Measurements from ENCODE around the gene SH3GL2. TPM values are rescaled to one million over a fixed set of nuclear protein-coding genes. Genes with fewer than 3 reads are reported as not detected.

Gene SH3GL2
- total RNA-seq (not detected), total RNA-seq (0 to 0.04 (median 0) reads per million in 29 experiments)
- total RNA-seq (2013): not detected

DNA sequence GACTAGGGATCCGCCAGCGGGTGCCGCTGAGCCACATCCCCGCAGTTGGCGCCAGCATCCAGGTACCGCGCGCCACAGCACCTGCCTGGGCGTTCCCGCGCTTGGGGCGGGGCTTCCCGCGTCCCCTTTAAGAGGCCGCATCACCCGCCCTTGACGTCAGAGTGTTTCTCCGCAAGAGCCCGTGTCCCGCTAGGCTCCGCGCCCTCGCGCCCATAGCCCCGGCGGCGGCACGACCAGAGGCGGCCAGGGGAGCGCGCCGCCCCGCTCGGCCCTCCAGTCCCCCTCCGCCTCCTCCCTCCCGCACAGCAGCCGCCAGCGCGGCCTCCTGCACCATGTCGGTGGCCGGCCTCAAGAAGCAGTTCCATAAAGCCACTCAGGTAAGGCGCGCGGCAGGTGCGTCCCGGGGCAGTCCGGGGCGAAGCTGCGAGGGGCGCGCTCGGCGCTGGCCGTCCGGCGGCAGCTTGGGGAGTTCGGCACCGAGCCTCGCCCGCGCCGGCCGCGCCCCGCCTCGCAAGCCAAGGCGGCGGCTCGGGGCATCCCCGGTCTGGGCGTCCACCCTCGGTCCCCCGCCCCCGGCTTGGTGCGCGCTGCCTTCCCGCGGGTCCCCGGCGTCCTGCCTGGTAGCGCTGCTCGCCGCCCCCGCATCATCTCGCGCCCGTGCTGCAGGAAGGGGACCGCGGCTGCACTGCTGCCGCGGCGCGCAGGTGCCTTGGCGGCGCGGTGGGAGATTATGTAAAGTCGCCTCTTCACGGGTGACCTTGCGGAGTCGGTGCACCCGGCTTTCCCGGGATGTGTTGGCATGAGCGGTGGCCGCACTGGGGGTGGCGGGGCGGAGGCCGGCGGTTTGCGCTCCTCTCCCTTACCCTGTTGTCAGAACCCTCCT, at the start of gene SH3GL2:
Gene SH3GL2, plus strand, starts transcription at position 156 of the 883 bp plus-strand sequence.
- 4% methylated on average over 98 of the region's 109 CpGs for WGBS (ENCODE audit: insufficient coverage)
- Histone ChIP-seq H3K4me1 (ENCODE audit: control insufficient read depth in 1 of 2, extremely low read depth in 1 of 2, insufficient read depth in 2 of 2, low read length in 2 of 2) (peaks cover 0 to 4% of the 10 kb centered on the region in 2 experiments), H3K4me3 (ENCODE audit: control insufficient read depth in 1 of 2, extremely low read depth in 1 of 2, low read length in 1 of 2) (peak within 1 kb of the TSS in 1 of 2 donors; percentile 3), H3K27me3 (replicated peaks in 1 of 2; ENCODE audit: control insufficient read depth in 2 of 2, extremely low read depth in 1 of 2, insufficient read depth in 2 of 2, low read length in 1 of 2) (peaks cover 12% of the 10 kb centered on the region in 2 experiments), H3K36me3 (ENCODE audit: control insufficient read depth in 2 of 2, extremely low read depth in 1 of 2, insufficient read depth in 1 of 2, low read length in 1 of 2) (no peaks in the 10 kb centered on the region), H3K27ac (ENCODE audit: low read length) (no peak within 1 kb of the TSS), H3K9me3 (no peaks in the 10 kb centered on the region)
- ATAC-seq (replicated peaks in 1 of 4): peak in 1 of 4 experiments; percentile 24
- Mint-ChIP-seq H3K27ac (no peak within 1 kb of the TSS), H3K9me3 (peaks cover 0 to 10% (median 5%) of the 10 kb centered on the region in 3 donors), H3K36me3 (no peaks in the 10 kb centered on the region), H3K4me1 (peaks cover 0 to 6% (median 4%) of the 10 kb centered on the region in 3 donors), H3K4me3 (peak within 1 kb of the TSS in 2 of 3 donors; percentile 36 to 47), H3K27me3 (peaks cover 23 to 31% of the 10 kb centered on the region in 2 donors)
- DNase-seq: no peak
- CTCF ChIA-PET: no interaction called here
- POLR2A ChIA-PET: no interaction called here

DNA sequence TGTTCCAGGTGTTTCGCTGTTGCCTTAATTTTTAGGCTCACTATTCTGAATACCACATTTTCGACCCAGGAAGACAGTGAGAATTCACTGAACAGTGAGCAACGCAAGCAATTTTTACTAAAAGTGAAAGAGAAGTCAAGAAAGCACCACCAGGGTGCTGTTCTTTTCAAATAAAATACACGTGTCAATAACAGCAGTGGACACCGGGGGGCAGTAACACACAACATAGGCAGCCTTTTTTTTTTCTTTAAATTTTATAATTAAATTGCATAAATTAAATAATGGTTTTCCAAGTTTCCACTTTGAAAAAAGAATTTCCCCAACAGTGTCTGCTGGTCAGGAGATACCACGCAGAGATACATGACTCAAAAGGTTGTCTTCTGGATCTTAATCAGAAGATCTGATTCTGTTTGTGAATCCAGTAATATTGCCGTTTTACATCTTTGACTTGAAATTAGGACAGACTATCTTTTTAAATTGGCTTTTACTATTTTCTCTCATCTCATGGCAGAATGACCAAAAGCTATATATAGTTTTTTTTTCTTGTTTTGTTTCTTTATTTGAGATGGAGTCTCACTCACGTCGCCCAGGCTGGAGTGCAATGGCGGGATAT, 47.1 kb upstream of the SH3GL2 start:
- Histone ChIP-seq H3K27ac (ENCODE audit: low read length) (no peak overlapping the region), H3K27me3 (replicated peaks in 1 of 2; ENCODE audit: control insufficient read depth in 2 of 2, extremely low read depth in 1 of 2, insufficient read depth in 2 of 2, low read length in 1 of 2) (no peaks in the 10 kb centered on the region), H3K36me3 (ENCODE audit: control insufficient read depth in 2 of 2, extremely low read depth in 1 of 2, insufficient read depth in 1 of 2, low read length in 1 of 2) (no peaks in the 10 kb centered on the region), H3K4me1 (ENCODE audit: control insufficient read depth in 1 of 2, extremely low read depth in 1 of 2, insufficient read depth in 2 of 2, low read length in 2 of 2) (no peaks in the 10 kb centered on the region), H3K9me3 (no peaks in the 10 kb centered on the region), H3K4me3 (ENCODE audit: control insufficient read depth in 1 of 2, extremely low read depth in 1 of 2, low read length in 1 of 2) (no peak overlapping the region)
- CTCF ChIA-PET: no interaction called here
- no peaks in the 10 kb centered on the region for H3K27me3 Mint-ChIP-seq
- POLR2A ChIA-PET: no interaction called here
- H3K4me1 Mint-ChIP-seq: no peaks in the 10 kb centered on the region
- no peak for ATAC-seq (replicated peaks in 1 of 4)
- H3K9me3 Mint-ChIP-seq: no peaks in the 10 kb centered on the region
- H3K4me3 Mint-ChIP-seq: no peak overlapping the region
- H3K27ac Mint-ChIP-seq: no peak overlapping the region
- no peaks in the 10 kb centered on the region for H3K36me3 Mint-ChIP-seq
- no peak for DNase-seq
- 40% methylated on average over 1 of the region's 10 CpGs for WGBS (ENCODE audit: insufficient coverage)

DNA sequence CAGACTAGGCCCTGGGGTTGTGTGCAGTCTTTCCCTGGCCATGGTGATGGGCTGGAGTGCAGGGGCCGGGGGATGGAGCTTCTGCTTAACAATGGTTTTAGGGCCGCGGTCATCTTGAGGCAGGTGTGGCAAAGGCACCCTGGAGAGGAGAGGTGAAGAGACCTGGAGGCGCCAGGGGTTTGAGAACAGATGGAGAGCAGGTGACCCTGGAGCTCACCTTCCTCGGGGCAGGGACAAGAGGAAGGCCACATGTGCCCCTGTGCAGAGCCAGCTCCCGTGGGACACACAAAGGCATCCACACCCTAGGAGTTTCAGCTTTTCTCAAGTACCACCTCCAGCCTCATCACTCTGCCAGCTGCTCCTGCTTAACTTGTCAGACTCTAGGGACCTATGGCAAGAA, 46.4 kb upstream of the SH3GL2 start:
- ATAC-seq (replicated peaks in 1 of 4): no peak
- POLR2A ChIA-PET: no interaction called here
- no peaks in the 10 kb centered on the region for H3K9me3 ChIP-seq
- H3K27me3 Mint-ChIP-seq: no peaks in the 10 kb centered on the region
- no peaks in the 10 kb centered on the region for H3K36me3 ChIP-seq (ENCODE audit: control insufficient read depth in 2 of 2, extremely low read depth in 1 of 2, insufficient read depth in 1 of 2, low read length in 1 of 2)
- DNase-seq: no peak
- H3K9me3 Mint-ChIP-seq: no peaks in the 10 kb centered on the region
- CTCF ChIA-PET: no interaction called here
- no peak overlapping the region for H3K4me3 ChIP-seq (ENCODE audit: control insufficient read depth in 1 of 2, extremely low read depth in 1 of 2, low read length in 1 of 2)
- H3K36me3 Mint-ChIP-seq: no peaks in the 10 kb centered on the region
- no peaks in the 10 kb centered on the region for H3K27me3 ChIP-seq (replicated peaks in 1 of 2; ENCODE audit: control insufficient read depth in 2 of 2, extremely low read depth in 1 of 2, insufficient read depth in 2 of 2, low read length in 1 of 2)
- WGBS (ENCODE audit: insufficient coverage): 79% methylated on average over 2 of the region's 6 CpGs
- H3K4me1 ChIP-seq (ENCODE audit: control insufficient read depth in 1 of 2, extremely low read depth in 1 of 2, insufficient read depth in 2 of 2, low read length in 2 of 2): no peaks in the 10 kb centered on the region
- no peak overlapping the region for H3K27ac ChIP-seq (ENCODE audit: low read length)
- H3K27ac Mint-ChIP-seq: no peak overlapping the region
- H3K4me3 Mint-ChIP-seq: no peak overlapping the region
- H3K4me1 Mint-ChIP-seq: no peaks in the 10 kb centered on the region

DNA sequence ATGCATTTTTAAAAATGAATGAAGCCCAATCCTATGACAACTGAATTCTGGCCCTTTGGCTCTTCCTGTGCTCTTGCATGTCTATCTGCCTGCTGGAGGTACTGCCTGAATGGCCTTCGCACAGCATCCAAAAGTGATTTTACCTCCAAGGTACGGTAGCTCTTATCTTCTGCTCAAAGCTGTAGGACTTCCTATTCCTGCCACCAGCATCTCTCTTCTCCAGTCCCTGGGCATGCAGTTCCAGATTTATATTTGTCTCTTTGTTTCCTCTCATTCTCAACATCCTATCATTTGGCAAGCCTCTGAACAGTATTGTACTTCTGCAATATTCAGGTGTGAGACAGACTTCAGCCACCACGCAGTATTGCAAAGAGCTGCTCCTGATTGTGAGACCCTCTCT, 43.7 kb upstream of the SH3GL2 start:
- DNase-seq (no peak), ATAC-seq (replicated peaks in 1 of 4) (no peak)
- H3K27me3 ChIP-seq (replicated peaks in 1 of 2; ENCODE audit: control insufficient read depth in 2 of 2, extremely low read depth in 1 of 2, insufficient read depth in 2 of 2, low read length in 1 of 2): no peaks in the 10 kb centered on the region
- Mint-ChIP-seq H3K27ac (no peak overlapping the region), H3K27me3 (peaks cover 0 to 6% of the 10 kb centered on the region in 2 donors), H3K9me3 (no peaks in the 10 kb centered on the region), H3K4me1 (no peaks in the 10 kb centered on the region), H3K36me3 (no peaks in the 10 kb centered on the region), H3K4me3 (no peak overlapping the region)
- H3K9me3 ChIP-seq: no peaks in the 10 kb centered on the region
- H3K4me1 ChIP-seq (ENCODE audit: control insufficient read depth in 1 of 2, extremely low read depth in 1 of 2, insufficient read depth in 2 of 2, low read length in 2 of 2): no peaks in the 10 kb centered on the region
- ChIA-PET CTCF (no interaction called here), POLR2A (no interaction called here)
- no peaks in the 10 kb centered on the region for H3K36me3 ChIP-seq (ENCODE audit: control insufficient read depth in 2 of 2, extremely low read depth in 1 of 2, insufficient read depth in 1 of 2, low read length in 1 of 2)
- WGBS (ENCODE audit: insufficient coverage): 70% methylated on average over 2 of the region's 3 CpGs
- no peak overlapping the region for H3K4me3 ChIP-seq (ENCODE audit: control insufficient read depth in 1 of 2, extremely low read depth in 1 of 2, low read length in 1 of 2)
- no peak overlapping the region for H3K27ac ChIP-seq (ENCODE audit: low read length)

DNA sequence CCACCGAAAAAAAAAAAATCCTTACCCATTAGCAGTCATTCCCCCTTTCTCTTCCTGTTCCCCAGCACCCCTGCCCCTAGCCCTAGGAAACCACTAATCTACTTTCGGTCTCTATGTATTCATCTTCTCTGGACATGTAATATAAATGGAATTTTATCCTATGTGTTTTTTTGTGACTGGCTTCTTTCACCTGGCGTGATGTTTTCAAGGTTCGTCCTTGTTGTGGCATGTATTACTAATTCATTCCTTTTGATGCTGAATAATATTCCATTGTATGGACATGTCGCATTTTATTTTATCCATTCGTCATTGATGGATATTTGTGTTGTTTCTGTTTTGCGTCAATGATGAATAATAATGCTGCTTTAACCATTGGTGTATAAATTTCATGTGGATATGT, 42.8 kb upstream of the SH3GL2 start:
- no peak overlapping the region for H3K27ac ChIP-seq (ENCODE audit: low read length)
- Mint-ChIP-seq H3K27ac (no peak overlapping the region), H3K4me3 (no peak overlapping the region), H3K27me3 (peaks cover 0 to 6% of the 10 kb centered on the region in 2 donors), H3K36me3 (no peaks in the 10 kb centered on the region), H3K4me1 (no peaks in the 10 kb centered on the region), H3K9me3 (peaks cover 0 to 7% (median 4%) of the 10 kb centered on the region in 3 donors)
- POLR2A ChIA-PET: interaction anchor here in 1 of 2 donors (0.6 kb wide), 1 partner anchor 78 kb away, joined by 5 read pairs; no protein-coding TSS in a partner anchor
- ATAC-seq (replicated peaks in 1 of 4) (no peak), DNase-seq (no peak)
- no peaks in the 10 kb centered on the region for H3K4me1 ChIP-seq (ENCODE audit: control insufficient read depth in 1 of 2, extremely low read depth in 1 of 2, insufficient read depth in 2 of 2, low read length in 2 of 2)
- CTCF ChIA-PET: no interaction called here
- no peaks in the 10 kb centered on the region for H3K9me3 ChIP-seq
- H3K36me3 ChIP-seq (ENCODE audit: control insufficient read depth in 2 of 2, extremely low read depth in 1 of 2, insufficient read depth in 1 of 2, low read length in 1 of 2): no peaks in the 10 kb centered on the region
- 86% methylated on average over 4 of the region's 7 CpGs for WGBS (ENCODE audit: insufficient coverage)
- H3K4me3 ChIP-seq (ENCODE audit: control insufficient read depth in 1 of 2, extremely low read depth in 1 of 2, low read length in 1 of 2): no peak overlapping the region
- no peaks in the 10 kb centered on the region for H3K27me3 ChIP-seq (replicated peaks in 1 of 2; ENCODE audit: control insufficient read depth in 2 of 2, extremely low read depth in 1 of 2, insufficient read depth in 2 of 2, low read length in 1 of 2)

DNA sequence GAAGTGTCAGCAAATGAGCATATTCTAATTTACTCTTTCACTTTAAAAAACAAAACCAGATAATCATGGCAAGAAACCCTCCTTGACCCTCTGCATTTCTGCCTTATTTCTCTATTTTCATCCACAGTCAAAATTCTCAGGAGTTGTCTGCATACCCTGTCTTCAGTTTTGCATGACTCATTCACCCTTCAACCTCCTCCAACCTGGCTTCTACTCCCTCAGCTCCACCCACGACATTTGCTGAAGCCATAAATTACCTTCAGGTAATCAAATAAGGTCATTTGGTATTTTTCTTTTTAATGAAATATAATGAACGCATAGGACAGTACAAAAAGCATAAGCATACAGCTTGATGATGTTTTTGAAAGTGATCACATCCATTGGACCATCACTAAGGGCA, 27.8 kb upstream of the SH3GL2 start:
- Histone ChIP-seq H3K4me1 (ENCODE audit: control insufficient read depth in 1 of 2, extremely low read depth in 1 of 2, insufficient read depth in 2 of 2, low read length in 2 of 2) (no peaks in the 10 kb centered on the region), H3K27me3 (replicated peaks in 1 of 2; ENCODE audit: control insufficient read depth in 2 of 2, extremely low read depth in 1 of 2, insufficient read depth in 2 of 2, low read length in 1 of 2) (no peaks in the 10 kb centered on the region), H3K9me3 (no peaks in the 10 kb centered on the region), H3K36me3 (ENCODE audit: control insufficient read depth in 2 of 2, extremely low read depth in 1 of 2, insufficient read depth in 1 of 2, low read length in 1 of 2) (no peaks in the 10 kb centered on the region), H3K27ac (ENCODE audit: low read length) (no peak overlapping the region), H3K4me3 (ENCODE audit: control insufficient read depth in 1 of 2, extremely low read depth in 1 of 2, low read length in 1 of 2) (no peak overlapping the region)
- peaks cover 9 to 14% (median 13%) of the 10 kb centered on the region in 3 donors for H3K9me3 Mint-ChIP-seq
- no CpG with 5 or more reads among the region's 2 CpGs for whole genome bisulfite sequencing (ENCODE audit: insufficient coverage)
- H3K4me1 Mint-ChIP-seq: no peaks in the 10 kb centered on the region
- H3K36me3 Mint-ChIP-seq: no peaks in the 10 kb centered on the region
- ATAC-seq (replicated peaks in 1 of 4) (no peak), DNase-seq (no peak)
- no peaks in the 10 kb centered on the region for H3K27me3 Mint-ChIP-seq
- CTCF ChIA-PET: no interaction called here
- H3K27ac Mint-ChIP-seq: no peak overlapping the region
- POLR2A ChIA-PET: no interaction called here
- no peak overlapping the region for H3K4me3 Mint-ChIP-seq

All from T-cell (primary cell).